NCI-H1417 treated with DMSO at 0.1 percent for 48 hours (cell line): ENCODE results near the gene WRNIP1.
"Not testable (repeated sequence)": the region's sequence is repeated elsewhere in the genome, so short reads cannot be mapped to it uniquely, and the experiment has no call there.

ENCODE experiments used
- DNase-seq: peaks from one replicate; lab custom pipeline; 2025; lab: John Stamatoyannopoulos, UW

The WRNIP1 gene

GRCh38 chr6:2784930-2785329 is 19.7 kb downstream of the WRNIP1 start:
- no peak for DNase-seq

- DNase-seq, result no peak
Observed at GRCh38 chr6:2786269-2786668, 21.1 kb downstream of the WRNIP1 start.

- no peak for DNase-seq
Observed at GRCh38 chr6:2790588-2791449, 25.6 kb downstream of the WRNIP1 start.

- DNase-seq, result no peak
Observed at GRCh38 chr6:2791450-2791974, 26.3 kb downstream of the WRNIP1 start.

GRCh38 chr6:2792330-2793110 is 27.3 kb downstream of the WRNIP1 start:
- DNase-seq, result no peak

GRCh38 chr6:2793534-2794151 is 28.4 kb downstream of the WRNIP1 start:
- no peak for DNase-seq

GRCh38 chr6:2794171-2794730 is 29.1 kb downstream of the WRNIP1 start:
- DNase-seq, result no peak

- no peak for DNase-seq
Observed at GRCh38 chr6:2795162-2795561, 30.0 kb downstream of the WRNIP1 start.

- no peak for DNase-seq
Observed at GRCh38 chr6:2795956-2796355, 30.8 kb downstream of the WRNIP1 start.

- DNase-seq, result no peak
Observed at GRCh38 chr6:2796861-2797260, 31.7 kb downstream of the WRNIP1 start.

- DNase-seq, result no peak
Observed at GRCh38 chr6:2797564-2798031, 32.4 kb downstream of the WRNIP1 start.

GRCh38 chr6:2798586-2799134 is 33.5 kb downstream of the WRNIP1 start:
- DNase-seq, result no peak

GRCh38 chr6:2799936-2800527 is 34.8 kb downstream of the WRNIP1 start:
- no peak for DNase-seq

- DNase-seq, result no peak
Observed at GRCh38 chr6:2800552-2801316, 35.5 kb downstream of the WRNIP1 start.

GRCh38 chr6:2801687-2802086 is 36.5 kb downstream of the WRNIP1 start:
- DNase-seq, result not testable (repeated sequence)

GRCh38 chr6:2802521-2803060 is 37.4 kb downstream of the WRNIP1 start:
- DNase-seq, result no peak

- no peak for DNase-seq
Observed at GRCh38 chr6:2803731-2804429, 38.7 kb downstream of the WRNIP1 start.

GRCh38 chr6:2804516-2804915 is 39.3 kb downstream of the WRNIP1 start:
- DNase-seq, result no peak

- DNase-seq, result no peak
Observed at GRCh38 chr6:2805031-2805430, 39.8 kb downstream of the WRNIP1 start.

- no peak for DNase-seq
Observed at GRCh38 chr6:2806644-2807043, 41.5 kb downstream of the WRNIP1 start.
